BLaER1 treated with 17β-estradiol and CSF1 and Interleukin-3, amounts not matched to agents 10 nM and 100 nM (cell line): Measurements from ENCODE around the gene ANKRD11.
"Not testable (repeated sequence)": the region's sequence is repeated elsewhere in the genome, so short reads cannot be mapped to it uniquely, and the experiment has no call there.

ENCODE experiments used
- H3K27ac ChIP-seq, 11 experiments: shearing (Covaris generic); formaldehyde crosslinking; 2 replicates each; pipeline ENCODE4 v1.8.1; 2022
- H3K27me3 ChIP-seq, 11 experiments: shearing (Covaris generic); formaldehyde crosslinking; 2 replicates each; pipeline ENCODE4 v1.8.1; 2022
- H3K36me3 ChIP-seq, 11 experiments: shearing (Covaris generic); formaldehyde crosslinking; 2 replicates each; pipeline ENCODE4 v1.8.1; 2022
- H3K4me1 ChIP-seq, 10 experiments: shearing (Covaris generic); formaldehyde crosslinking; 2 replicates each; pipeline ENCODE4 v1.8.1; 2022
- H3K4me2 ChIP-seq, 11 experiments: shearing (Covaris generic); formaldehyde crosslinking; 2 replicates each; pipeline ENCODE4 v1.8.1; 2022
- H3K4me3 ChIP-seq, 10 experiments: shearing (Covaris generic); formaldehyde crosslinking; 2 replicates each; pipeline ENCODE4 v1.8.1; 2022
- H3K9ac ChIP-seq, 11 experiments: shearing (Covaris generic); formaldehyde crosslinking; 2 replicates each; pipeline ENCODE4 v1.8.1; 2022
- H3K9me3 ChIP-seq, 11 experiments: shearing (Covaris generic); formaldehyde crosslinking; replicated peaks in 1 of 11; 2 replicates each; pipeline ENCODE4 v1.8.1; 2022
- H4K20me1 ChIP-seq, 11 experiments: shearing (Covaris generic); formaldehyde crosslinking; 2 replicates each; pipeline ENCODE4 v1.8.1; 2022
- Cebpa-rat ChIP-seq, 11 experiments: shearing (Covaris generic); IDR thresholded peaks; 2 replicates each; pipeline ENCODE4 v1.8.1; 2022

The ANKRD11 gene

GRCh38 chr16:89467382-89467781 lies 23.0 kb downstream of the ANKRD11 start:
- H3K4me1 ChIP-seq: peaks cover 18 to 64% (median 38%) of the 10 kb centered on the region in 10 experiments
- H3K36me3 ChIP-seq: peaks cover 5 to 82% (median 65%) of the 10 kb centered on the region in 11 experiments; a peak in 21 of 22 replicates
- no peaks in the 10 kb centered on the region for H3K27me3 ChIP-seq
- no peak overlapping the region for H3K4me2 ChIP-seq
- H4K20me1 ChIP-seq: peaks cover 94 to 98% (median 96%) of the 10 kb centered on the region in 11 experiments
- H3K9me3 ChIP-seq: peaks cover 0 to 60% (median 31%) of the 10 kb centered on the region in 11 experiments; a peak in 15 of 22 replicates
- no peak for TF ChIP-seq Cebpa-rat (IDR thresholded peaks at IDR 0.05)
- no peak overlapping the region for H3K9ac ChIP-seq
- H3K4me3 ChIP-seq: no peak overlapping the region
- no peak overlapping the region for H3K27ac ChIP-seq

GRCh38 chr16:89466920-89467319 lies 23.4 kb downstream of the ANKRD11 start:
- peaks cover 0 to 60% (median 31%) of the 10 kb centered on the region in 11 experiments; a peak in 15 of 22 replicates for H3K9me3 ChIP-seq

GRCh38 chr16:89463312-89463711 lies 27.0 kb downstream of the ANKRD11 start:
- H3K27me3 ChIP-seq, H3K27ac ChIP-seq, H3K4me2 ChIP-seq, H3K4me3 ChIP-seq, H3K9ac ChIP-seq: not testable (repeated sequence)
- peaks cover 92 to 98% (median 96%) of the 10 kb centered on the region in 11 experiments for H4K20me1 ChIP-seq
- H3K9me3 ChIP-seq: peaks cover 0 to 64% (median 31%) of the 10 kb centered on the region in 11 experiments; a peak in 15 of 22 replicates
- H3K36me3 ChIP-seq: peaks cover 4 to 82% (median 69%) of the 10 kb centered on the region in 11 experiments; a peak in 21 of 22 replicates
- peaks cover 7 to 43% (median 18%) of the 10 kb centered on the region in 10 experiments; a peak in 18 of 20 replicates for H3K4me1 ChIP-seq

More at GRCh38 chr16:89466920-89467319, 23.4 kb downstream of the ANKRD11 start:
- Histone ChIP-seq H4K20me1 (peaks cover 92 to 98% (median 96%) of the 10 kb centered on the region in 11 experiments), H3K9ac (no peak overlapping the region), H3K4me3 (no peak overlapping the region), H3K27me3 (no peaks in the 10 kb centered on the region), H3K36me3 (peaks cover 5 to 79% (median 65%) of the 10 kb centered on the region in 11 experiments; a peak in 21 of 22 replicates), H3K4me2 (no peak overlapping the region), H3K27ac (no peak overlapping the region), H3K4me1 (peaks cover 13 to 60% (median 34%) of the 10 kb centered on the region in 10 experiments)
- no peak for TF ChIP-seq Cebpa-rat (IDR thresholded peaks at IDR 0.05)

- H3K4me3 ChIP-seq, H3K4me2 ChIP-seq, H3K27ac ChIP-seq, H3K9ac ChIP-seq, H3K27me3 ChIP-seq: not testable (repeated sequence)
- H3K36me3 ChIP-seq: peaks cover 0 to 80% (median 67%) of the 10 kb centered on the region in 11 experiments; a peak in 21 of 22 replicates
- H3K4me1 ChIP-seq: peaks cover 8 to 43% (median 19%) of the 10 kb centered on the region in 10 experiments; a peak in 19 of 20 replicates
- peaks cover 0 to 59% (median 31%) of the 10 kb centered on the region in 11 experiments; a peak in 15 of 22 replicates for H3K9me3 ChIP-seq
- peaks cover 92 to 98% (median 96%) of the 10 kb centered on the region in 11 experiments for H4K20me1 ChIP-seq
These were observed 27.7 kb downstream of the ANKRD11 start for GRCh38 chr16:89462639-89463038.

GRCh38 chr16:89461890-89462289 lies 28.5 kb downstream of the ANKRD11 start:
- H3K4me3 ChIP-seq, H3K27ac ChIP-seq, H3K9ac ChIP-seq, H3K27me3 ChIP-seq, H3K4me2 ChIP-seq: not testable (repeated sequence)
- Histone ChIP-seq H3K9me3 (peaks cover 0 to 56% (median 27%) of the 10 kb centered on the region in 11 experiments; a peak in 15 of 22 replicates), H3K36me3 (peaks cover 0 to 78% (median 63%) of the 10 kb centered on the region in 11 experiments; a peak in 20 of 22 replicates), H3K4me1 (peaks cover 11 to 42% (median 22%) of the 10 kb centered on the region in 10 experiments; a peak in 19 of 20 replicates), H4K20me1 (peaks cover 90 to 98% (median 96%) of the 10 kb centered on the region in 11 experiments)

- Histone ChIP-seq H3K9me3 (peaks cover 0 to 47% (median 24%) of the 10 kb centered on the region in 11 experiments; a peak in 15 of 22 replicates), H4K20me1 (peaks cover 90 to 98% (median 96%) of the 10 kb centered on the region in 11 experiments), H3K4me2 (no peak overlapping the region), H3K36me3 (peaks cover under 1 to 76% (median 51%) of the 10 kb centered on the region in 11 experiments; a peak in 19 of 22 replicates), H3K9ac (no peak overlapping the region), H3K27ac (no peak overlapping the region), H3K27me3 (no peaks in the 10 kb centered on the region), H3K4me1 (peaks cover 24 to 44% (median 33%) of the 10 kb centered on the region in 10 experiments), H3K4me3 (no peak overlapping the region)
- TF ChIP-seq Cebpa-rat (IDR thresholded peaks at IDR 0.05): no peak
These were observed 29.8 kb downstream of the ANKRD11 start for GRCh38 chr16:89460556-89460955.

- H3K36me3 ChIP-seq: peaks cover 6 to 66% (median 35%) of the 10 kb centered on the region in 11 experiments; a peak in 19 of 22 replicates
- peaks cover 0 to 31% (median 8%) of the 10 kb centered on the region in 11 experiments; a peak in 13 of 22 replicates for H3K9me3 ChIP-seq
- H3K27me3 ChIP-seq: no peaks in the 10 kb centered on the region
- peaks cover 90 to 98% (median 96%) of the 10 kb centered on the region in 11 experiments for H4K20me1 ChIP-seq
- no peak for TF ChIP-seq Cebpa-rat (IDR thresholded peaks at IDR 0.05)
- H3K9ac ChIP-seq: peak overlapping the region in 2 of 11 experiments; percentile 16 to 56; a peak in 1 of 22 replicates
- H3K4me2 ChIP-seq: peak overlapping the region in 7 of 11 experiments; percentile 6 to 39 (median 27); a peak in 8 of 22 replicates
- peak overlapping the region in 10 of 11 experiments; percentile 16 to 71 (median 48); a peak in 17 of 22 replicates for H3K27ac ChIP-seq
- H3K4me1 ChIP-seq: peaks cover 39 to 60% (median 48%) of the 10 kb centered on the region in 10 experiments
- H3K4me3 ChIP-seq: no peak overlapping the region
These were observed 31.4 kb downstream of the ANKRD11 start for GRCh38 chr16:89458967-89459366.

- Histone ChIP-seq H3K27ac (peak overlapping the region in 10 of 11 experiments; percentile 16 to 71 (median 48); a peak in 17 of 22 replicates), H3K36me3 (peaks cover 6 to 62% (median 33%) of the 10 kb centered on the region in 11 experiments; a peak in 19 of 22 replicates), H3K4me3 (no peak overlapping the region), H3K9ac (peak overlapping the region in 2 of 11 experiments; percentile 16 to 56; a peak in 1 of 22 replicates), H3K4me2 (peak overlapping the region in 8 of 11 experiments; percentile 6 to 39 (median 27); a peak in 8 of 22 replicates), H4K20me1 (peaks cover 90 to 98% (median 96%) of the 10 kb centered on the region in 11 experiments), H3K4me1 (peaks cover 44 to 64% (median 52%) of the 10 kb centered on the region in 10 experiments), H3K27me3 (no peaks in the 10 kb centered on the region), H3K9me3 (peaks cover 0 to 27% (median 4%) of the 10 kb centered on the region in 11 experiments; a peak in 10 of 22 replicates)
- TF ChIP-seq Cebpa-rat (IDR thresholded peaks at IDR 0.05): no peak
These were observed 31.8 kb downstream of the ANKRD11 start for GRCh38 chr16:89458551-89458950.

GRCh38 chr16:89456419-89456959 lies 33.9 kb downstream of the ANKRD11 start:
- H3K9me3 ChIP-seq: peaks cover 0 to 22% (median 3%) of the 10 kb centered on the region in 11 experiments; a peak in 6 of 22 replicates
- no peak overlapping the region for H3K4me3 ChIP-seq
- no peaks in the 10 kb centered on the region for H3K27me3 ChIP-seq
- peaks cover 6 to 59% (median 33%) of the 10 kb centered on the region in 11 experiments; a peak in 19 of 22 replicates for H3K36me3 ChIP-seq
- no peak for TF ChIP-seq Cebpa-rat (IDR thresholded peaks at IDR 0.05)
- H4K20me1 ChIP-seq: peaks cover 98 to 100% (median 100%) of the 10 kb centered on the region in 11 experiments
- peak overlapping the region; percentile 16 to 88 (median 45); a peak in 16 of 22 replicates for H3K4me2 ChIP-seq
- peaks cover 62 to 82% (median 71%) of the 10 kb centered on the region in 10 experiments for H3K4me1 ChIP-seq
- H3K27ac ChIP-seq: no peak overlapping the region
- H3K9ac ChIP-seq: no peak overlapping the region
